HG03280 (cell line): Measurements from ENCODE around the gene AGRN.
"Not testable (repeated sequence)": the region's sequence is repeated elsewhere in the genome, so short reads cannot be mapped to it uniquely, and the experiment has no call there.

Experiments
- ATAC-seq: cut with Tn5 transposase; IDR thresholded peaks from one replicate; pipeline ENCODE4 v1.9.1; 2021; ENCODE audit warnings: mild to moderate bottlenecking, moderate library complexity; ENCODE audit not compliant: unreplicated experiment

AGRN gene

DNA sequence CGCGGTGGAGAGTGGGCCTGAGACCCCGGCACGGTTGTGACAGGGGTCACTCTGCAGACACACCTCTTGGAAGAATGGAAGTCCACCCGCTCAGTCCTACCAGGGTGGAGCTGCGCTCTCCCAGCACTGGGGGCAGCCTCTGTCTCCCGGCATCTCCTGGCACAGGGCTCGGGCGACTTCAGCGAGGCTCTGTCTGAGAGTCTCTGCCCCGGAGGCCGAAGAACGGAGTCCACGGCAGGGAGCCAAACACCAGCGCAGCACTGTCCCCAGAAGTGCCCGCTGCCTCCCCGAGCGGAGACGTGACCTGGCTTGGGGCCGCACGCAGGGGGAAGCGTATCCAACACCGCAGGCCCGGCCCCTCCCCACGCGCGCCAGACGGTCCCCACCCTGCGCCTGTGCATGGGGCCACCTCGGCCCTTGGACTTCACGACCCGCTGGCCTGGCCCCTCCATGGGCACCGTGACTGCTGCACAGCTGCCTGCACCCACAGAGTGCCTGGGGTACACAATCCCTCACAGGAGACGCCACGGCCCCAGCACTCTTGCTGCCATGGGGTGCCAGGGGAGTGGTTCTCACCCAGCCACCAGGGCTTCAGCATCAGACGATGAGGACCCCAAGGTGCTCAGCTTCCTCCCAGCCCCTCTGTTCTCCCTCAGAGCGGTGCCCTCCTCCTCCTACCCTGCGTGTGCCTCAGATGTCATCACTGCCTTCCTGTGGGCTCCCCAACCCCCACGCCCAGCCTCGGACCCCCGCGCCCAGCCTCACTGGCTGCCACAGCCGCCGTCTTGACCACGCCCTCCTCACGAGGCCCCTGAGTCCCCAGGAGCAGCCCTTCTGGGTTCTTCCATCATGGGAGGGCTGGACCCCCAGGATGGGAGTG lies 69.1 kb downstream of the AGRN start:
- no peak for ATAC-seq

DNA sequence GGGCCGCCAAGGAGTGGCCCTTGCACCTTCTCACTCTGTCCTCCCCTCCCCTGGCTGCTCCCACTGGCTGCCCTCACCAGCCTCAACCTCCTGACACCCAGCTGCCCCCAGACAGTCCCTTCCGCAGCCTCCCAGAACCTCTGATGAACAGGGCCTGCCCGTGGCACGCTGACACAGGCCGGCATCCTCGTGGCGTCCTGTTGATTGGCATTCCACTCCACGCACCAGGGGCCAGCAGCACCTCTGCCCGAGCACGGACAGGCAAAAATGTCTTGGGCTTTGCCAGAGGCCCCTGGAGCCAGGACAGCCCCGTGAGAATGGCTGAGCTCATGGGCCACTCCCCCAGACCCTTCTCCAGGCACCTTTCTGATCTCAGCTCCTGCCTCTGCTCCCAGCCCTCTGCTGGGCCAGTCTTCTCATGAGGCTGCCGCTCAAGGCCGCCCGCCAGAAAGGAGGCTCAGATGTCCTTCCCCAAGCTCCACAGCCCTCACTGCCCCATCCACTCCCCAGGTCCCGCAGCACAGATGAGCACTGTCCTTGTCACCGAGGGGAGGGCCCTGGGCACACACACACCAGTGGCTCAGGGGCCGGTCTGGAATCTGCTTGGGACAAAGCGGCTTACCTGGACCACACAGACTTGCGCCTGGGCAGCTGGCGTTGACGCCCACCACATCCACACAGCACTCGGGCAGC lies 70.0 kb downstream of the AGRN start:
- no peak for ATAC-seq

DNA sequence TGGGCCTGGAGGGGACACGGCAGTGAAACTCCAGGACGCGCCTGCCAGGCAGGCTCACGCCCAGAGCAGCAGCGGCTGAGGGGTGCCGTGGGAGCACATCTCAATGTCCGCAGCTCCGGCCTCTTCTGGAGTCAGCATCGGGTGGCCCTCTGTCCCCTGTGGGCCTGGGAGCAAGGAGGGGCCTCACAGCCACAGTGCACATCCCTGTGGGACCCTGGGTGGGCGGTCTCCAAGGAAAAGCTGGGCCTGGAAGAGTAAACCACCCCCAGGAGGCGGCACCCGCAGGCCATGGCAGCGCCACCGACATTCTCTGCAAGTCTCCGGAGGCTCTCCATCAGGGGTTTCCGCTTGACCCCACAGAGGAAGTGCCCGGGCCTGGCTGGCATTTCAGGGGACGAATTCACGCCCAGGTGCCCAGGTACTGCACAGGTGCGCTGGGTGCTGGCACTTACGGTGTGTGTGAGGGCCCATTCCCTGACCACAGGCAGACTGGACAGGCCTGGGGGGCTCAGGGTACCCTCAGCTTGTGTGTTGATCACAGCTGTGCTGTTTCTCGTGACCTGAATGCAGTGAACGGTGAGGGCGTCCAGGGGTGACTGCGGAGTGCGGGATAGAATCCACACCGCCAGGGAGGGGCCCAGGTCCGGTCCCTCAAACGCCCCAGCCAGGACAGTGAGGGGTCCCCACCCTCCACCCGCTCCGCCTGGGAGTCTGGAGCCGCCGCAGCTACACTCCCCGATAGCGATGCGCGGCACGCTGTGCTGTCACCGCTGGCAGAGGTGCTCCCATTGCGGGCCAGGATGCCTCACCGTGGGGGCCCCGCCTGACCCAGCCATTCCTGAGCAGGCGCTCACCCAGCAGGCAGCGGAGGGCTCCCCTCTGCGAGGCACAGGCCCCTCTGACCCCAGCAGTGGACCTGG lies 70.8 kb downstream of the AGRN start:
- no peak for ATAC-seq

DNA sequence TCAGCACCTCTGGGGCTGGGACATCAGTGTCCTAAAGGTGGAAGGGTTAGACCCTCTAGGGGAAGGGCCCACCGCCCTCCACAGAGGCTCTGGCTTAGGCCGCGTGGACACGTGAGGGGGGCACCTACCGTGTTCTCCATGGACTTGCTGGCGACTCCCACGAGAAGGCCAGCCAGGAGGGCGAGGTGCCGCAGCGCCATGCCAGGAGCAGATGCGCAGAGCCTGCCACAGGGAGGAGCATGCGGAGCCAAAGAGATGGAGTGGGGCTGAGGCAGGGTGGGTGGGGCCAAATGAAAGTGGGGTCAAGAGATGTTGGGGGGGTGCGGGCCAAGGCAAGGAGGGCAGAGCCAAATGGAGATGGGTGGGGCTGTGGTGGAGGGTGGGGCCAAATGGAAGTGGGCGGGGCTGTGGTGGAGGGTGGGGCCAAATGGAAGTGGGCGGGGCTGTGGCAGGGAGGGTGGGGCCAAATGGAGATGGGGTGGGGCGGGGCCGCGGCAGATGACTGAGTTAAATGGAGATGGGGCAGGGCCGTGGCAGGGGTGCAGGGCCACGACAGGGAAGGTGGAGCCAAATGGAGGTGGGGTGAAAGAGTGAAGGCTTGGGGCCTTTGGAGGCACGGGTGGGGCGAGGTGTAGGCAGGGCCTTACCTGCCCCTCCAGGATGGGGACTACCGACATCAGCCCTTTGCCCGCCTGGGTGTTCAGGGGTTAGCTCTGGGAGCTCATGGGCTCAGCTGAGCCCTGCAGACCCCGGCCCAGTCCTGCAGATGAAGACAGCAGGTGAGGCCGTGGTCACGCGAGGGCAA lies 71.6 kb downstream of the AGRN start:
- ATAC-seq, result no peak

DNA sequence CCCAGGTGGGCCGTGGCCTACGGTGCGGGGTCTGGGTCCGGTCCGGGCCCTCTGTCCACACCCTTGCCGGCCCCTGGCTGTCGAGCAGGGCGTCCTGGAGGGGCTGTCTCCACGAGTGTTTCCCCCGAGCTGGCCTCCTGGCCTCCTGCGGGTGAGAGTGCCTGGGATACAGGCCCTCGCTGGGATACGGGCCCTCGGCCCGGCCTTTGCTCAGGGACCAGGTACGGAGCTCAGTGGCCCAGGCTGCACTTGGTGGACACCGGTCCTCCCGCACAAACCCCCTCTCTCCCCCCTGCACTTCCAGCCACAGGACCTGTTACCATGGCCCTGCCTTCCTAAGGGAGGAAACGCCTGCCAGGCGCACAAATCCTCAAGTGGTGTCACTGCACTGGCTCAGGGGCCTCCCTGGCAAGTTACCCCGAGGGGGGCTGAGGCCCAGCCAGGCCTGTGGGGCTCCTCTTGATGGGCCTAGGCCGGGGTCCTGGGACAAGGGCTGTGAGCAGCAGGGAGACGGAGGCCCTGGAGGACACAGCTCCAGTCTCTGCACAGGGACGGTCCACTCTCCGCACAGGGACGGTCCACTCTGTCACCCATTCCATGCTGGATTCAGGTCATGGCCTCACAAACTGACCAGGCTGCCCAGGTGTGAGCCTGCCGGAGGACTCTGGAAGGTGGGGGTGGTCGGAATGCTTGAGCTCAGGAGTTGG lies 72.4 kb downstream of the AGRN start:
- ATAC-seq, result no peak

DNA sequence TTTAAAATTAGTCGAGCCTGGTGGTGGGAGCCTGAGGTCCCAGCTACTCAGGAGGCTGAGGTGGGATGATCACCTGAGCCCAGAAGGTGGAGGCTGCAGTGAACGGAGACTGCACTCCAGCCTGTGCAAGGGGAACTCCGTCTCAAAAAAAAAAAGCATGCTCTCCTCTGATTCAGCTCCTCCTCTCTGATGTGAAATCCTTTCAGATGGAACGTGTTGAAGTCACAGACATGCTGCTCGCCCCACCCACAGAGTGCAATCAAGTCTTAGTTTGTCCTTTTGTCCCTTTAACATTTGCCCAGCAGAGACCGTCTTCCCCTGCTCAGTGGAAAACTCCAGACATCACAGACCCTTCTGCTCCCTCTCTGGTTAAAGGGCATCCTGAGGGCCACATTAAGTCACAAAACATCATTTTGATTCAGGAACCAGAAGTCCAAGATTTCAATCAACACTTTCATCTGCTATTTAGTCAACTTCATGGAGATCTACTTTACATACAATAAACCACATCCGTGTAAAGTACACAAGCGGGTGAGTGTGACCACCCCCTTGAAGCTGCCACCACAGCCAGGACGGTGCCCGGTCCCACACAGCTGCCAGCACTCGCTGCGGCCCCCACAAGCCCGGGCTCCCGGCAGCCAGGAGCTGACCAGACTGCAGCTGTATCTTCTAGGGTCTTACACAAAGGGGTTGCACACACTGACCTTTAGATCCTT lies 73.1 kb downstream of the AGRN start:
- no peak for ATAC-seq

DNA sequence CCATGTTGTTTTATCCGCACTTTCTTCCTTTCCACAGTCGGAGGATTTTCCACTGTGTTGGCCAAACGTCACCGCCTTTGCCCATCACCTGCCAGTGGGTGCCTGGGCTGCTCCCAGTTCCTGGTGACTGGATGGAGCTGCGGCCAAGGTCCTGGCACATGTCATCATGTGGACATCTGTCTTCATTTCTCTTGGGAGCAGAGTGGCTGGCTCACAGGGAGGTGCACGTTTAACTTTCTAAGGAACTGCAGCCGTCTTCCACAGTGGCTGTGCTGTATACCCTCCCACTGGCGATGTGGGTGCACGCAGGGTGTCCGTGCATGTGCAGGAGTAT lies 73.7 kb downstream of the AGRN start:
- no peak for ATAC-seq

DNA sequence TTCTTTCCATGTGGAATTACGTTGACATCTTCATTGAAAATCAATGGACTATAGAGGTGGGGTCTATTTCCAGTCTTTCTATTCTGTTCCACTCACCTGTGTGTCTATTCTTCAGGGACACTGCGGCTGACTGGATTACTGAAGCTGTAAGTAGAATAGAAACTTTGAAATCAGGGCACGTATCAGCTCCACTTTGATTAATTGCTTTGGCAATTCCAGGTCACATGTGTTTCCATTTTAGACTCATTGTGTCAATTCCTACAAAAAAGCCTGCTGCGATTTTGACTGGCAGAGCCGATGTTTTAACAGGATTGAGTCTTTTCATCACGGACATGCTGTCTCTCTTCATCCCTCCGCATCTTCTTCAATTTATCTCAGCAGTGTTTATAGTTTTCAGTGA lies 75.1 kb downstream of the AGRN start:
- ATAC-seq, result no peak

DNA sequence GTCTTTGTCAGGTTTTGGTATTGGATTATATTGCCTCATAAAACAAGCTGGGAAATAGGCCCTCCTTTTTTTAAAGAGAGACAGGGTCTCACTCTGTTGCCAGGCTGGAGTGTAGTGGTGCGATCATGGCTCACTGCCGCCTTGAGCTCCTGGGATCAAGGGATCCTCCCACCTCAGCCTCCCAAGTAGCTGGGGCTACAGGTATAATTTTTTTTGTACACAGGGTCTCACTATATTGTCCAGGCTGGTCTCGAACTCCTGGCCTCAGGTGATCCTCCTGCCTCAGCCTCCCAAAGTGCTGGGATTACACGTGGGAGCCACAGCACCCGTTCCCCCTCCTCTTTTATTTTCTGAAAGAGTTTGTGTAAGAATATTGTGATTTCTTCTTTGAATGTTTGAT lies 76.2 kb downstream of the AGRN start:
- ATAC-seq, result not testable (repeated sequence)

DNA sequence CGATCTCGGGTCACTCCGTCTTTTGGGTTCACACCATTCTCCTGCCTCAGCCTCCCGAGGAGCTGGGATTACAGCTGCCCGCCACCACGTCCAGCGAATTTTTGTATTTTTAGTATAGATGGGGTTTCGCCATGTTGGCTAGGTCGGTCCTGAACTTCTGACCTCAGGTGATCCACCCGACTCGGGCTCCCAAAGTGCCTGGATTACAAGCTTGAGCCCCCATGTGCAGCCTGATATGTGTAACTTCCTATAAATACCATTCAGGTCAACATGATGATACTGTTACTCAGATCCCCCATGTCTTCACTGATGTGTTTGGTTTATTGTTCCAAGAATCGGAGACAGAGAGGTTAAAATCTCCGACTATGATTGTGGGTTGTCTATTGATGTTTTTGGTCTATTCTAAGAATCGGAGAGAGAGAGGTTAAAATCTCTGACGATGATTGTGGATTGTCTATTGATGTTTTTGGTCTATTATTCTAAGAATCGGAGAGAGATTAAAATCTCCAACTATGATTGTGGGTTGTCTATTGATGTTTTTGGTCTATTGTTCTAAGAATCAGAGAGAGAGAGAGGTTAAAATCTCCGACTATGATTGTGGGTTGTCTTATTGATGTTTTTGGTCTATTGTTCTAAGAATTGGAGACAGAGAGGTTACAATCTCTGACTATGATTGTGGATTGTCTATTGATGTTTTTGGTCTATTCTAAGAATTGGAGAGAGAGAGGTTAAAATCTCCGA lies 78.9 kb downstream of the AGRN start:
- ATAC-seq, result no peak

DNA sequence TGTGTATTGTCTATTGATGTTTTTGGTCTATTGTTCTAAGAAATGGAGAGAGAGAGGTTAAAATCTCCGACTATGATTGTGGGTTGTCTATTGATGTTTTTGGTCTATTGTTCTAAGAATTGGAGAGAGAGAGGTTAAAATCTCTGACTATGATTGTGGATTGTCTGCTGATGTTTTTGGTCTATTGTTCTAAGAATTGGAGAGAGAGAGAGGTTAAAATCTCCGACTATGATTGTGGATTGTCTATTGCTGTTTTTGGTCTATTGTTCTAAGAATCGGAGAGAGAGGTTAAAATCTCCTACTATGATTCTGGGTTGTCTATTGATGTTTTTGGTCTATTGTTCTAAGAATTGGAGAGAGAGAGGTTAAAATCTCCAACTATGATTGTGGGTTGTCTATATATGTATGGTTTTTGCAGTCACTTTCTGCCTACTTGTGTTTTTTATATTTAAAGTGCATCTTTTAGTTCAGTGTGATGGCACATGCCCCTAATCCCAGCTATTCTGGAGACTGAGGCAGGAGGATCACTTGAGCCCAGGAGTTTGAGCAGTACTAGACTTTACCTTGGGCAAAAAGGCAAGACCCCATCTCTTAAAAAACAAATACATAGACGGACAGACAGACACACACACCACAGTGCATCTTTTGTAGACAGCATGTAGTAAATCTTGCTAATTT lies 79.7 kb downstream of the AGRN start:
- no peak for ATAC-seq

DNA sequence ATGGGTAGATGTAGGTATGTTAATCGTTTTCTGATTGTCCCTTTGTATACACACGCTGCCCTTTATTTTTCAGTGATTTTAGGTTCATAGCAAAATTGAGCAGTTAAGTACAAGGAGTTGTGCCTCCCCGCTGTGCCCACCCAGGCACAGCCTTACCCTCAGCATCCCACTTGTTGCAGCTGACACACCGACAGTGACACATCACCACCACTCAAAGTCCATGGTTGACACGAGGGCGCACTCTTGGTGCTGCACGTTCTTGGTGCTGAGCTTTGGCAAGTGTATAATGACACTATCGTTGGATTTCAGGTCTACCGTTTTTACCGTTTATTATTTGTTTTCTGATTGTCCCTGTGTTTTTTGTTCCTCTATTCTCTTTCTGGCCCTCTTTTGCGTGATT lies 80.4 kb downstream of the AGRN start:
- no peak for ATAC-seq

DNA sequence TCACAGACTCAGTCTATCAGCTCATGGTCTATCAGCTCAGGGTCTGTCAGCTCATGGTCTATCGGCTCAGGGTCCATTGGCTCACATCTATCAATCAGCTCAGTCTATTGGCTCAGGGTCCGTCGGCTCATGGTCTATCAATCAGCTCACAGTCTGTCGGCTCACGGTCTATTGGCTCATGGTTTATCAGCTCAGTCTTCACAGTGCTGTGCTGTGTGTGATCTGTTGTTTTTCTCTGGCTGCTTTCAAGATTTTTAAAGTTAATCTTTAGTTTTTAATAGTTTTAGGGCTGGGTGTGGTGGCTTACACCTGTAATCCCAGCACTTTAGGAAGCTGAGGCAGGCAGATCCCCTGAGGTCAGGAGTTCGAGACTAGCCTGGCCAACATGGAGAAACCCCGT lies 81.6 kb downstream of the AGRN start:
- ATAC-seq, result no peak

DNA sequence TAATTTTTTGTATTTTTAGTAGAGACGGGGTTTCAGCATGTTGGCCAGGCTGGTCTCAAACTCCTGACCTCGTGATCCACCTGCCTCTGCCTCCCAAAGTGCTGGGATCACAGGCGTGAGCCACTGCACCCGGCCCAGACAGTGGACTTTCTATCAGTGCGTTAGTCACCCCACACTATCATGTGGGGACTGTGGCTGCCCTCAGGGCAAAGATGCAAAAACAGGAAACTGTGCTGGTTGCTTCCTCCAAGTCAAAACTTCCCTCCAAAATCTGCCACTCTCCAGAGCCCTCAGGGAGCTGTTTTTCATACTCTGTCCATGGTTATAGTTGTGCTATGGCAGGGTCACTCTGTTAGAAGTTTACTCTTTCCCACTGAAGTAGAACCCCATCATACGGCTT lies 84.2 kb downstream of the AGRN start:
- not testable (repeated sequence) for ATAC-seq
